Measurements from ENCODE around the gene COL23A1. TPM values are rescaled to one million over a fixed set of nuclear protein-coding genes. Genes with fewer than 3 reads are reported as not detected.

The COL23A1 gene
- polyA plus RNA-seq, 1 donor (not counting 4 experiments of a cell fraction or from before 2014, with no cell fraction given): not detected

DNA sequence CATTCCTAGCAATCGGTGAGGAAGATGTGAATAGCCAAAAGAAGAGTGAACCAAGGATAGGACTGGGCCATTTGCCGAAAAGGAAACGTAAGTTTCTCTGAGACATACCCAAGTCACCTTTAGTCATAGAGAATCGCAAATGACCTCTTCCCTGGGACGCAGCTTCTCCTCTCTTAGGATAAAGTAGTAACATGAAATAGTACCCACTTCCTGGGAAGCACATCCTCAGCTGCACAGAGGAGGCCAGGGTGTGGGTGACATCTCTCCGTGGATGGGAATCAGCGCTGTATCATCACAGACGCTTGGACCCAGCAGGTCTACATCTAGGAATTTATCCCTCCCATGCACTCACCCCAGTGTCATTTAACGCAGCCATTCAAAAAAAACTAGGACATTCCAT lies 236.7 kb downstream of the COL23A1 start:
- Histone ChIP-seq H3K9me3 (ENCODE audit: control insufficient read depth, low read depth, low read length) (peaks cover 2% of the 10 kb centered on the region), H3K27ac (ENCODE audit: control insufficient read depth, insufficient read depth, low read length) (no peak overlapping the region), H3K79me2 (ENCODE audit: control insufficient read depth, insufficient read depth, low read length) (no peaks in the 10 kb centered on the region), H3K4me2 (ENCODE audit: control insufficient read depth, extremely low read depth, insufficient read depth, low read depth, low read length) (no peak overlapping the region), H3K4me3 (ENCODE audit: control insufficient read depth in 2 of 3, extremely low read depth in 1 of 3, insufficient read depth in 2 of 3, low read depth in 1 of 3, low read length in 3 of 3) (no peak overlapping the region), H3K9ac (ENCODE audit: control insufficient read depth, extremely low read depth, insufficient read depth, low read length) (no peak overlapping the region), H3K36me3 (ENCODE audit: control insufficient read depth in 2 of 2, extremely low read depth in 1 of 2, insufficient read depth in 2 of 2, low read length in 2 of 2) (no peaks in the 10 kb centered on the region), H3K4me1 (ENCODE audit: control insufficient read depth, extremely low read depth, insufficient read depth, low read length) (no peaks in the 10 kb centered on the region), H2AFZ (ENCODE audit: control insufficient read depth, low read length) (no peak overlapping the region), H4K20me1 (ENCODE audit: control insufficient read depth, extremely low read depth, insufficient read depth, low read length) (no peaks in the 10 kb centered on the region), H3K9me1 (ENCODE audit: control insufficient read depth, extremely low read depth, insufficient read depth, low read length) (no peaks in the 10 kb centered on the region), H3K27me3 (ENCODE audit: control insufficient read depth, extremely low read depth, insufficient read depth, low read length) (peaks cover 14% of the 10 kb centered on the region)
- no peak for TF ChIP-seq EZH2 (IDR thresholded peaks at IDR 0.05; ENCODE audit: low read length)
- TF ChIP-seq, protein P1, sequence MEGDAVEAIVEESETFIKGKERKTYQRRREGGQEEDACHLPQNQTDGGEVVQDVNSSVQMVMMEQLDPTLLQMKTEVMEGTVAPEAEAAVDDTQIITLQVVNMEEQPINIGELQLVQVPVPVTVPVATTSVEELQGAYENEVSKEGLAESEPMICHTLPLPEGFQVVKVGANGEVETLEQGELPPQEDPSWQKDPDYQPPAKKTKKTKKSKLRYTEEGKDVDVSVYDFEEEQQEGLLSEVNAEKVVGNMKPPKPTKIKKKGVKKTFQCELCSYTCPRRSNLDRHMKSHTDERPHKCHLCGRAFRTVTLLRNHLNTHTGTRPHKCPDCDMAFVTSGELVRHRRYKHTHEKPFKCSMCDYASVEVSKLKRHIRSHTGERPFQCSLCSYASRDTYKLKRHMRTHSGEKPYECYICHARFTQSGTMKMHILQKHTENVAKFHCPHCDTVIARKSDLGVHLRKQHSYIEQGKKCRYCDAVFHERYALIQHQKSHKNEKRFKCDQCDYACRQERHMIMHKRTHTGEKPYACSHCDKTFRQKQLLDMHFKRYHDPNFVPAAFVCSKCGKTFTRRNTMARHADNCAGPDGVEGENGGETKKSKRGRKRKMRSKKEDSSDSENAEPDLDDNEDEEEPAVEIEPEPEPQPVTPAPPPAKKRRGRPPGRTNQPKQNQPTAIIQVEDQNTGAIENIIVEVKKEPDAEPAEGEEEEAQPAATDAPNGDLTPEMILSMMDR (optimal IDR thresholded peaks at IDR 0.05 in 1 of 3, IDR thresholded peaks at IDR 0.05 in 1 of 3, conservative IDR thresholded peaks at IDR 0.05 in 1 of 3; ENCODE audit: extremely low read depth in 1 of 3, insufficient read depth in 2 of 3, low read length in 3 of 3): no peak
- dilution Hi-C loops (cut with MboI; ENCODE audit: extremely low pct_ligation_motif_present, low sequenced_read_pairs): no loop called here
- FAIRE-seq (no peak), DNase-seq (ENCODE audit: low read depth, low spot score) (no peak)

DNA sequence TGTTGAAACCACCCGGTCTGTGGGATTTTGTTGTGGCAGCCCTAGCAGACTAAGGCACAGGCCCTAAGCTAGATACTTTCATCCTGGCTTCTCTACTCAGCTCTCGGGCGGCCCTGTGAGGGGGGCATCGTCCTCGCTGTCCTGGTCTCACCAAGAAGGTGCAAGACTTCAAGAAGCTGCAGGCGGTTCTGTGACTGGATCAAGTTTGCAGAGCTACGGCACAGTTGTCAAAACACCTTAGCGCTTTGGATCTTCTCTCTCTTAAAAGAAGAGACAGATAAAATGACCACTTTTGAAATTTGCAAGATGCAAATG lies 238.2 kb downstream of the COL23A1 start:
- Histone ChIP-seq H3K27ac (ENCODE audit: control insufficient read depth, insufficient read depth, low read length) (no peak overlapping the region), H3K36me3 (ENCODE audit: control insufficient read depth in 2 of 2, extremely low read depth in 1 of 2, insufficient read depth in 2 of 2, low read length in 2 of 2) (no peaks in the 10 kb centered on the region), H3K4me2 (ENCODE audit: control insufficient read depth, extremely low read depth, insufficient read depth, low read depth, low read length) (no peak overlapping the region), H4K20me1 (ENCODE audit: control insufficient read depth, extremely low read depth, insufficient read depth, low read length) (no peaks in the 10 kb centered on the region), H3K9ac (ENCODE audit: control insufficient read depth, extremely low read depth, insufficient read depth, low read length) (no peak overlapping the region), H3K27me3 (ENCODE audit: control insufficient read depth, extremely low read depth, insufficient read depth, low read length) (peaks cover 11% of the 10 kb centered on the region), H3K79me2 (ENCODE audit: control insufficient read depth, insufficient read depth, low read length) (no peaks in the 10 kb centered on the region), H3K4me3 (ENCODE audit: control insufficient read depth in 2 of 3, extremely low read depth in 1 of 3, insufficient read depth in 2 of 3, low read depth in 1 of 3, low read length in 3 of 3) (no peak overlapping the region), H3K9me3 (ENCODE audit: control insufficient read depth, low read depth, low read length) (no peaks in the 10 kb centered on the region), H3K9me1 (ENCODE audit: control insufficient read depth, extremely low read depth, insufficient read depth, low read length) (no peaks in the 10 kb centered on the region), H2AFZ (ENCODE audit: control insufficient read depth, low read length) (no peak overlapping the region), H3K4me1 (ENCODE audit: control insufficient read depth, extremely low read depth, insufficient read depth, low read length) (no peaks in the 10 kb centered on the region)
- DNase-seq (ENCODE audit: low read depth, low spot score) (no peak), FAIRE-seq (no peak)
- dilution Hi-C loops (cut with MboI; ENCODE audit: extremely low pct_ligation_motif_present, low sequenced_read_pairs): no loop called here
- TF ChIP-seq, protein P1 (optimal IDR thresholded peaks at IDR 0.05 in 1 of 3, IDR thresholded peaks at IDR 0.05 in 1 of 3, conservative IDR thresholded peaks at IDR 0.05 in 1 of 3; ENCODE audit: extremely low read depth in 1 of 3, insufficient read depth in 2 of 3, low read length in 3 of 3): no peak
- TF ChIP-seq EZH2 (IDR thresholded peaks at IDR 0.05; ENCODE audit: low read length): no peak
